G401 (cell line): ENCODE data around the gene SDK2. TPM values are rescaled to one million over a fixed set of nuclear protein-coding genes. Genes with fewer than 3 reads are reported as not detected.

ENCODE experiments used
- DNase-seq: peaks from one replicate; pipeline ENCODE4 v3.0.0-alpha.2; 2015; ENCODE audit warnings: low spot score
- in situ Hi-C: cut with HindIII; loops from 2 replicates; pipeline ENCODE4 v1.10.0; 2016; ENCODE audit warnings: low sequenced_read_pairs, mixed read lengths
- total RNA-seq: library from RNA; depleted of rRNA; stranded (reverse); fragments of >200 nt; shearing (Covaris generic); gene quantifications from 2 replicates; pipeline ENCODE4 v1.2.3, GENCODE V29; 2014

SDK2 gene
- total RNA-seq, 1 experiment from 2014 or later = 0.10 TPM

DNA sequence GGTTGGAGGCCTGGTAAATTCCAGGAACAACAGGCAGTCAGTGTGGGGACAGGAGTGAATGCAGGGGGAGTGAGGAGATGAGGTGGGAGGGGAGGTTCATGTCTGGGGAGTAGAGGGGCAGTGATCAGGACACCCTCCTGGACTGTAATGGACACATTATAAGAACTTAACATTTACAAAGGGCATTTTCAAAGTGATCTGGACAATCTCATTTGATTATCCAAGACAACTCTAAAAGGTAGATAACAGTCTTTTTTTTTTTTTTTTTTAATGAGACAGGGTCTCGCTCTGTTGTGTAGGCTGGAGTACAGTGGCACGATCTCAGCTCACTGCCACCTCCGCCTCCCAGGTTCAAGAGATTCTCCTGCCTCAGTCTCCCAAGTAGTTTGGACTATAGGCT, 5.7 kb downstream of the SDK2 start:
- in situ Hi-C loops = no loop called here
- DNase-seq = no peak

DNA sequence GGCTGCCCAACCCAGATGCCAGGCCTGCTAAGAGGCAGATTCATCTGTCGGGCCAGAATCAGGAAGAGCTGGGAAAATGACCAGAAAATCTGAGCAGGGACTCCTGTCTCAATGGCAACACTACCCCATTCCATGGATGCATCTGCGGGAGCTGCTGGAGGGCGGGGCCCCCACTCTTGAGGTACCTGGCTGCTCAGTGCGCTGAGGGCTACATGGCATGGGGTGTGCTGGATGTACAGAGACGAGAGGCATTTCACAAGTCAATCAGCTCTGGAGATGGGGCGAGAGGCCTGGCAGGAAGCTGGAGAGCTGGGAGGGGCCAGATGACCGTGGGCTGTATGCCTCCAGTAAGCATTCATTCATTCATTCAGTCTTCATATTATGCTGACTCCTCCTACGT, 6.4 kb downstream of the SDK2 start:
- in situ Hi-C loops = no loop called here
- no peak for DNase-seq

DNA sequence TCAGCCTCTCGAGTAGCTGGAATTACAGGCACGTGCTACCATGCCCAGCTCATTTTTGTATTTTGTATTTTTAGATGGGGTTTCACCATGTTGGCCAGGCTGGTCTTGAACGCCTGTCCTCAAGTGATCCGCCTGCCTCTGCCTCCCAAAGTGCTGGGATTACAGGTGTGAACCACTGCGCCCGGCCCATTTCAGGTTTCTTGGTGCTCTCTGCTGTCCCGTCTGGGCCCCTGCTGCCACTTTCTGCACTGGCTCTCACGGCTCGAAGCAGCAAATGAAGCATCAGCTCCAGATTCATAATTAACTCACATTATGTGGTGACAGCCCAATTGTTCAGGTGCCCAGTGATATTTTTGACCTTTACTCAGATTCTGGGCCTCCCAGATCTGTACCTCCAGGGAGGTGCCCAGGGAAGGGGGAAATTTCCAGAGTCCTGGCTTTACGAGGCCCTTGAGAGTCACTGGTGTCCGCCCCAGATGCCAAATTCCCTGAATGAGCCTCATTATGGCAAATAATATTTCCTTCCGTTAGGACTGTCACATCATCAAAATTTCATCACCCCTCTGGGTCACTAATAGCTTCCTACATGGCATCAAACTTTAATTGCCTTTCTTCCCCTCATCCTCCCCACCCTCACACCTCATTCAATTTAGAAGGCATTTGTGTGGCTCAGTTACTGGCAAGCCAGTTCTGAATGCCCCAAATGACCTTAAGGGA, 9.0 kb downstream of the SDK2 start:
- no peak for DNase-seq
- in situ Hi-C loops = no loop called here

DNA sequence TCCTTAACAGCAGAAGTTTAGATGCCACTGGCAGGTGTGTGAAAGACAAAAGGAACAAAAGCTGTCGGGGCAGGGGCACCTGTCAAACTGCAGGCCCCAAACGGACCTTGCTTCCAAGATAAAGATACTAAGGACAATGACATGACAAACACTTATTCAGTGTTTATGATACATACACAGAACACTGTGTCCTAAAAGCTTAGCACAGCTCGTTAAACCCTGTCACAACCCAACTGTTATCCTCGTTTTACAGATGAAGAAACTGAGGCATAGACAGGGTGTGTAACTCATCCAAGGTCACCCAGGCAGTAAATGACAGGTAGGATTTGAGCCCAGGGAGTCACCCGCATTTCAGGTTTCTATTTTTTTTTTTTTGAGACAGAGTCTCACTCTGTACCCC, 9.6 kb downstream of the SDK2 start:
- in situ Hi-C loops = no loop called here
- no peak for DNase-seq

DNA sequence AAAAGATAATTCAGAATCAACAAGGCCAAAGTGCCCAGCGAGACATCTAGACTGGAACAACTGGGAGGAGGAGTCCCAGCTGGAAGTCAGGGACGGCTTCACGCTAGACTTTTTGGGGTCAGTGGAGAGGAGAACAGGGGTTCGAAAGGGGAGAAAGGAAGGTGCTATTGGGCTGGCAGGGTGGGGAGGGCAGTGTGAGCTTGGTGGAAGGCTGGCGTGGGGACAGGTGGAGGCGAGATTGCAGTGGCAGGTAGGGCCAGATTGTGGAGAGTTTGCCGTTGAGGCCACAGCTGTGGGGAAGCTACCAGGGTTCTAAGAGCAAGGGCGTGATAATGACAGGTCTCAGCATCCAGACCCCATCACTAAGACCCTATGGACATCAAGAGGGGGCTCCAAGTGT, 10.5 kb downstream of the SDK2 start:
- DNase-seq = no peak
- in situ Hi-C loops = no loop called here

DNA sequence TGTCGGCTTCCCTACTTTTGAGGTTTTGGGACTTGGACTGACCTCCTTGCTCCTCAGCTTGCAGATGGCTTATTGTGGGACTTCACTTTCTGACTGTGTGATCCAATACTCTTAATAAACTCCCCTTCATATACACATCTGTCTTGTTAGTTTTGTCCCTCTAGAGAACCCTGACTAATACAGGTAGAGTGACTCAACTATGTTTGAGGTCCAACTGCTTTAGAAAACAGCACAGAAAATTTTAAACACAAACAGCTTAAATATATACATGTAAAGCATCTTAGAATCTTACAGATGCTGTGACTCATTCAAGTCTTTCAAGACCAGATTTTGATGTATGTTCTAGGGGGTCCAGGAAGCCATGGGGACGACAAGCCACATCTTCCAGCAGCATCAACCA, 11.7 kb downstream of the SDK2 start:
- in situ Hi-C loops = no loop called here
- no peak for DNase-seq

DNA sequence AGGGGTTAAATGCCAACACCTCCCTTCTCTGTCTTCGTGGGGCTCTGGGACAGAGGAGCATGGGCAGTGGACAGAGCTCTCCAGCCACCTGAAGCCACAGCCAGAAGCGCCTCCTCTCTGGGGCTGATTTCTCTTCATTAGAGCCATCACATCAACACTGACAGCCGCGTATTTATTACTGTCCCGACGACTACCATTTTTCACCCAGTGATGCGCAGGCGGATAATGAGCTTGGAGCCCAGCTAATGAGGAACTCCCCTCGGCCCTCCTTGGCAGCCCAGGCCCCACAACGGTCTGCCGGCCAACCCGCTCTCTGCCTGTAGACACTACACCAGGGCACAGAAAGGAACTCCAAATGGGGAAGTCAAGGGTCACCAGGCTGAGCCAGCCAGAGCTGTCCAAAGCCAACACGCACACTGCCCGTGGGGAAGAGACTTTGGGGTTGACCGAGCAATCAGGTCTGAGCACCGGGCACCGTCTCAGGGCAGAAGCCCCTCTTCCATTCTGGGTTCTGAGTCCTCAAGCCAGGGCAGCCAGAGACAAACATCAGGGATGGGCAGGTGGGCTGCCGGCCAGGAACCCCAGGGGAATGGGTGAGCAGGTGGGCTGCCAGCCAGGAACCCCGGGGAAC, 13.2 kb downstream of the SDK2 start:
- in situ Hi-C loops = no loop called here
- no peak for DNase-seq

DNA sequence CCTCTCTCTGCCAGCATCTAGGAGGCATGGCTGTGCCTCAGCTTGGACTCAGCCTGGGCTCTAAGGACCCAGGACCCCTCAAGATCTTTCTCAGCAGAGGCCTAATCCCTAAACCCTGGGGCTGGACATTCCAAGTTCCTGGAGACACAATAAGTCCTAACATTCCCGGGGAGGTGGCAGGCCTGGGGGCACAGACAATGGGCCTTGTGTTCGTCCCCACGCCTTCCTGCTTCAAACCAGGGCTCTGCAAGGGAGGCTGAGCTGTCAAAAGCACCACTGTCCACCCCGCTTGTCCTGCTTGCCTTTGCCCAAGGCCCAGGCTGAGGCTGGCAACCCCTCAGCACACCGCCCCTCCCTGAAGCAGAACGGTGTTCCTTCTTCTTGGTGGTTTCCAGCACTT, 13.7 kb downstream of the SDK2 start:
- in situ Hi-C loops = no loop called here
- DNase-seq = no peak

DNA sequence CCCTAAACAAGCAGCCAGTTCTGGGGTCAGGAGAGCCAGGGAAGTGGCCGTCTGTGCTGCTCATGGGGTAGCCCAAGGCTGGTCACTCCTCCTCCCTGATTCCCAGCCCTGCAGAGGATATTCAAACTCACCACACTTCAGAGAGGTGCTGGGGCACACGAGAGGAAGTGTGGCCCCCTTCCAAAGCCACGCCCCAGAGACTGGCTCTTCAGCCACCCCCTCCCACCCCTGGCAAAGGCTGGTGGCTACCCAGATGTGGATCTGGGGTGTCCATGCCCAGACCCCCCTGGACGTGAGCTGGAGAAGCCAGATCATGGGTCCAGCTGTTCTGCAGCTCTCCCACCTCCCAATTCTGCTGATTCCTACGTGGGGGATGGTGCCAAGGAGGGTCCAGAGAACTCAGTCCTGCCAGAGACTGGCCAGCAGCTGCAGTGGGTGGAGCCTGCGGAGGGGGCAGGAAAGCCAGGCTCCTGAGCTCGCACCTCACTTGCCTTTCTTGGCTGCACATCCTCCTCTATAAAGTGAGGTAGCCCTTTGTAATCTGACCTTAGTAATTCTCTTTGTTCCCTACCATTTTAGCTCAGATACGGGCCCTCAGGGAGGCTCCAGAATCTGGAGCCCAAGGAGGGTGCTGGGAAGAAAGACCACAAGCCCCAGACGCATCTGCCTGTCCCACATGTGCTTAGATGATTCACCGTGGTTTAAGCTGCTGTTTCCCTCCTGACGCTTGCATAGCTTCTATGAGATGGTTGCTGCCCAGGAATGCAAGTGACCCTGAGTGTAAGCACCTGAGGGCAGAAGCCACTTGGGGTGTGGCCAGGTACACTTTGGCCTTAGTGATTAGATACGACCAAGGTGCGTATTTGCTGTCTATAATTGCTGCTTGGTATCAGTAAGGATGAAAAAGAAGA, 15.3 kb downstream of the SDK2 start:
- in situ Hi-C loops = no loop called here
- no peak for DNase-seq

DNA sequence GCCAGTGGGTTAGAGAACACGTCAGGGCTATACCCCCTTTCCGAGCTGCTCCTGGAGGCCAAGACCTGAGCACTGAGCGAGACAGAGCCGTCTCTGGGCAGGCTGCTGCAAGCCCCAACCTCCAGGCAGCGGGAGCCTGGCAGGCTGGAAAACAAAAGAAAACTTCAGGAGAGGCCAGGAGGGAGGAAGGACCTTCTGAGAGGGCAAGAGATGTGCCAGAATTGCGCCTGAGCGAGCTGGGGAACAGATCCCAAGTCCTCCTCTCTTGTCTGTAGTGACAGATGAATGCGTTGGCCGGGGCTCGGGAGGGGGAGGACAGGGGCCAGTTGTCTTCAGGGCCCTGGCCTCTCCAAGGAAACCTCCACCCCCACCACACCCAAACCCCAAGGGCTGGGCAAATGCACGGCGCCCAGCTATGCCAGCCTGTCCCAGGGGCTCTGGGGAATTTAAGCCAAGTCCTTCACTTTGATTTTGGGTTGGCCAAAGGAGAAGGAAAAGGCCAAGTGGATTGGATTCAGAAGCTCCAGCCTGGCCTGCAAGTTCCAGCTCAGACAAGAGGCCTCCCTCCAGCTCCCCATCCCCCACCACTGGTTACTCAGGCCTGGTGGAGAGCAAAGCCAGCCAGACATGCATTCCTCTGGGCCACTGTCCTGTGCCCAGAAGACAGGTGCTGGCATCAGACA, 18.1 kb downstream of the SDK2 start:
- DNase-seq = no peak
- in situ Hi-C loops = no loop called here

DNA sequence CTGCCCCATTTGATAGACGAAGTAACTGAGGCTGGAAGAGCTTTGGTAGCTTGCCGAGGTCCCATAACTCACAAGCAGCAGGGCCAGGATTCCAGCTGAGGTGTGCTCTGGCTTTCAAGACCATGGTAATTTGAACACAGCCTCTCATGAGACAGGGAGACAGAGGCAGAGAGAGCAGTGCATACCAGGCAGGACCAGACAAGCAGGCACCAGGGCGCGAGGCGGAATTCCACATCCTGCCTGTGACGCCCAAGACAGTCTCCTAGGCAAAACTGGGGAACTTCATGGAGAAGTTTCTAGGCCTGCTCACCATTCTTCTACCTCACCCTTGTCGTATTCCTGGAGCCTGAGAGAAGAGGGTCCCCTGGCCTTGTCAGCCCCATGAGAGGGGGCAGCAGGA, 19.2 kb downstream of the SDK2 start:
- no peak for DNase-seq
- in situ Hi-C loops = no loop called here

DNA sequence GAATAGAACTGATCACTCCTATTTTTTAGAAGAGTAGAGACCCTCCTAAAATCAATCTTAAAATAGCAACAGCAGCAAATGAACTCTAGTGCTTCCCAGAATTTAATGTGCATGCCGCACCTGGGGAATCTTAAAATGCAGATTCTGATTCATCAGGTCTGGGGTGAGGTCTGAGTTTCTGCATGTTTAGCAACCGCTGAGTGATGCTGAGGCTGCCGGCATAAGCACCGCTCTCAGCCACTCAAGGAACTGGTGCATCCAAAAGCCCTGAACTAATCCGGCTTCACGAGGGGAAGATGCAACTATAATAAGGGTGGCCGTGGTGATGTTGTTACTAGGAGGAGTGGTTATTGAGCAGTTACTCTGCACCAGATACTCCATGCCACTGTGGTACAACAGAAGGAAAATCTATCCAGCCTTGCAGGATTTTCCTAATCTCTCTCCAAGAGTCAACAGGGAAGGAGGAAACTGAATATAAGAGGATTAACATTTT, 19.7 kb downstream of the SDK2 start:
- in situ Hi-C loops = no loop called here
- DNase-seq = no peak

DNA sequence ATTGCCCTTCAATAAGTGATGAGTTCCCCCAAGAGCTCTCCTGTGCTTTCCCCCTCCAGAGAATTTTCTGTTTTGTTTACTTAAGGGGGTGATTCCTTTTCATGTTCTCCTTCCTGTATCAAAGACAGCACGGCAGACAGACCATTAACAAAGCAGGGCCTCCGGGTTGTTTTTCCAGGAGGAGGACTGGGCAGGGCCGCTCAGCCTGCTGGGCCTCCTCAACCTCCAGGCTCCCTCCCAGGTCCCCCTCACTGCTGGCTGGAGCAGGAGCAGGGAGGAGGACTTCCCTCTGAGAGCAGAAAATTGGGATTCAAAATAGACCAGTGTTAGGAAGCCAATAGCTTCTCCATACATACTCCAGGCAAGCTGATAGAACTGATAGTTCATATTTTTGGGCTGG, 20.4 kb downstream of the SDK2 start:
- DNase-seq = no peak
- in situ Hi-C loops = no loop called here

DNA sequence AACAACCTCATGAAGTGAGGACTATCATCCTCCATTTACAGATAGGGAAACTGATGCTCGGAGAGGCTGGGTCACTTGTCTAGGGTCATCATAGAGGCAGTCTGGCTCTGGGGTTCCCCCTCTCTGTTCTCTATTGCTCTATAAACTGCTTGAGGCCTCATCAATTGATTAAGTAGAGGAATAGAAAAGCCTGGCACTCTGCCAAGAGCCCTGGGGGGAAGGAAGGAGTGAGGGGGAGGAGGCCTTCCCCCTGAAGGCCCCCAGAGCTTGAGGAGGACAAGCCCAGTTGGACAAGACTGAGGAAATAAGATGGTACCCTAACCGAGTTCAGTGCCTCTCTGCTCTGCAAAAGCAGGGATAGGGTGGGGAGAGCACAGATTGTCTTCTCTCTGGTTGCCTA, 21.0 kb downstream of the SDK2 start:
- in situ Hi-C loops = no loop called here
- DNase-seq = no peak

DNA sequence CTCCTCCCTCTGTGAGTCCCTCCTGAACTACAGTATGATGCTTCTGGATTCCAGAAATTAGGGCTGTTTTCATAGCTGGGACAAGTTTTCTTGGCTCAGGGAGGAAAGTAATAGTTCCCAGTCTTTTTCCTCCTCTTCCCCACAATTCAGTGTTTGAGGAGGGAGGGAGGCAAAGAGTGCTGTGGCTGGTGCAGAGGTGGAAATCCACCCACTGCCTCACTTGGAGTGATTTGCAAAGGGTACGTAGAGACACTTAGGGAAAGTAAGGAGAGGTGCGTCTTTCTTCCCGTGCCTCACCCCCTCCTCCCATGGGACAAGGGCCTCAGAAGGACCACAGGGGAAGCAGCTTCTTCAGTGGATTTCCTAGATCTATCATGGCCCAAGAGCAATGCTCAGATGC, 21.9 kb downstream of the SDK2 start:
- DNase-seq = no peak
- in situ Hi-C loops = no loop called here

DNA sequence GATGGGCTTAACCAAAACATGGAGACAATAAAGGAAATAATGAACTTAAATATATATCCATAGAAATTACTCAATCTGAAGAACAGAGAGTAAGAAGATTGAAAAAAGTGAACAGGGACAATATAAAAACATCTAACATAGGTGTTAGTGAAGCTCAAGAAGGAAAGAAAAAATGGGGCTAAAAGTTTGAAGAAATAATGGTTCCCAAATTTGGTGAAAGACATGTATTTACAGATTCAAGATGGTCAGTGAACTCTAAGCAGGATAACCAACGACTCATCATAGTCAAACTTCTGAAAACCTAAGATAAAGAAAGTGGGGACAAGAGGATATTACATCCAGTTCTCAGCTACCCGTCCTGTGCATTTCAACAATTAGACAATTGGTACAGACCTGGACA, 22.6 kb downstream of the SDK2 start:
- no peak for DNase-seq
- in situ Hi-C loops = no loop called here

DNA sequence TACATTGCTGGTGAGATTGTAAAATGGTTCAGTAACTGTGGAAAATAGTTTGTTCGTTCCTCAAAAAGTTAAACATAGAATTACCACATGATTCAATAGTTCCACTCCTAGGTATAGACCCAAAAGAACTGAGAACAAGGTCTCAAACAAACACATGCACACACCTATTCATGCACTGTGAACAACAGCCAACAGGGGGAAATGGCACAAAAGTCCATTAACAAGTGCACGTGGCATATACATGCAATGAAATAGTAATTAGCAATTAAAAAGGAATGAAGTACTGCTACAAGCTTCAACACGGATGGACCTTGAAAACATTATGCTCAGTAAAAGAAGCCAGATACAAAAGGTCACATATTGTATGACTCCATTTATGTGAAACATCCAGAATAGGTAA, 23.8 kb downstream of the SDK2 start:
- DNase-seq = no peak
- in situ Hi-C loops = no loop called here

DNA sequence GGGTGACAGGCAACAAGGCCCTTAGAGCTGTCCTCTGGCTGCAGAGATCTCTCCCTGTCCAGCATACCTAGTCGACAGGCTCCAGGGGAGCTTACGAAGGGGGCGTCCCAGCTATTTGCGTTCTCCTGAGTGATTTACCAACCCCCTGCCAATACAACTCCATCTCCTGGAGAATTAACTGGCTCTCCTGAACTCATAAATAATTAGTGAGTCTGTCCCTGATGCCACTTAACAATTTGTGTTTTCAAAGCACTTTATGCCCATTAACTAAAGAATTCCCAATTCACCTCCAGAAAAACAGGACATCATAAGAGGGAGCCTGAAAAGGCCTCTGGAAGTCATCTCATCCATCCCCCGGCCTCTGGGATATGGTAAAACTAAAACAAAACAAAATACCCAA, 26.7 kb downstream of the SDK2 start:
- DNase-seq = no peak
- in situ Hi-C loops = no loop called here

DNA sequence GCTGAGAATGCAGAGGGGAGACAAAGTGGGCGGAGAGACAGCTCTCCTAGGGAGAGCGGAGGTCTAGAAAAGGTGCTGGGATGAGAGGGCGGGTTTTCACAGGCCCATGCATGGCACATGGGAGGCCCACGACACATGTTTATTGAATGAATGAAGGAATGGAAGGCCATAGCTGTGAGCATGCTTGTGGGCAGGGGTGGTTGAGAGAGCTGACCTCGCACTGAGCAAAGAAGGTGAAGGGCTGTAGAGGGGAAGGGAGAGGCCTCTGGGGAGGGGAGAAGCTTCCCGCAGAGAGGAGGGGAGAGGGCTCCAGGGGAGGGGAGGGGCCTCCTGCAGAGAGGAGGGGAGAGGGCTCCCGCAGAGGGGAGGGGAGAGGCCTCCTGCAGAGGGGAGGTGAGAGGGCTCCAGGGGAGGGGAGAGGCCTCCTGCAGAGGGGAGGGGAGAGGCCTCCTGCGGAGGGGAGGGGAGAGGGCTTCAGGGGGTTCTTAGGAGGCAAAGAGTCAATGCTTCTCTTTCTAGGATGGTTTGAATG, 27.3 kb downstream of the SDK2 start:
- in situ Hi-C loops = no loop called here
- DNase-seq = no peak
